ENCODE data around the gene SVEP1.

Gene SVEP1

GRCh38 chr9:110502842-110503241, 76.7 kb downstream of the SVEP1 start:
- TF ChIP-seq ZFX (IDR thresholded peaks at IDR 0.05; ENCODE audit: borderline replicate concordance): no peak
- TF ChIP-seq, protein P1, sequence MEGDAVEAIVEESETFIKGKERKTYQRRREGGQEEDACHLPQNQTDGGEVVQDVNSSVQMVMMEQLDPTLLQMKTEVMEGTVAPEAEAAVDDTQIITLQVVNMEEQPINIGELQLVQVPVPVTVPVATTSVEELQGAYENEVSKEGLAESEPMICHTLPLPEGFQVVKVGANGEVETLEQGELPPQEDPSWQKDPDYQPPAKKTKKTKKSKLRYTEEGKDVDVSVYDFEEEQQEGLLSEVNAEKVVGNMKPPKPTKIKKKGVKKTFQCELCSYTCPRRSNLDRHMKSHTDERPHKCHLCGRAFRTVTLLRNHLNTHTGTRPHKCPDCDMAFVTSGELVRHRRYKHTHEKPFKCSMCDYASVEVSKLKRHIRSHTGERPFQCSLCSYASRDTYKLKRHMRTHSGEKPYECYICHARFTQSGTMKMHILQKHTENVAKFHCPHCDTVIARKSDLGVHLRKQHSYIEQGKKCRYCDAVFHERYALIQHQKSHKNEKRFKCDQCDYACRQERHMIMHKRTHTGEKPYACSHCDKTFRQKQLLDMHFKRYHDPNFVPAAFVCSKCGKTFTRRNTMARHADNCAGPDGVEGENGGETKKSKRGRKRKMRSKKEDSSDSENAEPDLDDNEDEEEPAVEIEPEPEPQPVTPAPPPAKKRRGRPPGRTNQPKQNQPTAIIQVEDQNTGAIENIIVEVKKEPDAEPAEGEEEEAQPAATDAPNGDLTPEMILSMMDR (IDR thresholded peaks at IDR 0.05): no peak
- no peak overlapping the region for H3K27ac ChIP-seq

- TF ChIP-seq, protein P1 (IDR thresholded peaks at IDR 0.05): no peak
- no peak for TF ChIP-seq ZFX (IDR thresholded peaks at IDR 0.05; ENCODE audit: borderline replicate concordance)
- H3K27ac ChIP-seq: no peak overlapping the region
Observed at GRCh38 chr9:110499608-110500007, 79.9 kb downstream of the SVEP1 start.

GRCh38 chr9:110487196-110487595, 92.3 kb downstream of the SVEP1 start:
- TF ChIP-seq, protein P1 (IDR thresholded peaks at IDR 0.05): no peak
- TF ChIP-seq ZFX (IDR thresholded peaks at IDR 0.05; ENCODE audit: borderline replicate concordance): no peak
- no peak overlapping the region for H3K27ac ChIP-seq

DNA sequence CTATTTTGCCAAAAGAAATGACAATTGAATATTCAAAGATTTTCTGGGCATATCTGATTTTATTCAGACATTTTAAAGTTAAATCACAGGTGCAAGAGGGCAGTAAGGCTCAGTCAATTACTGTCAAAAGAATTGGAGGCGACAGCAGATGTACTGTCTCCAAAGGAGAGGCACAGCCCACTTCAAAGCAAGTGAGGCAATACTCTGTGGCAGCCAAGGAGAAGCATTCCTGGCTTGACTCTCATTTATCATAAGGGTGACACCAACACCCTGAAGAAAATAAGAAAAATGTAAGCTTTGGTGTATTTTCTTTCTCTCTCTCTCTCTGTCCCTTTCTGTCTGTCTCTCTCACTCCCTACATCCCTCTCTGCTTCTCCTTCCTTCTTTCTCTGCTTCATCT, 93.3 kb downstream of the SVEP1 start:
- TF ChIP-seq, protein P1 (IDR thresholded peaks at IDR 0.05): no peak
- TF ChIP-seq ZFX (IDR thresholded peaks at IDR 0.05; ENCODE audit: borderline replicate concordance): no peak

GRCh38 chr9:110479481-110479880, 100.1 kb downstream of the SVEP1 start:
- no peak overlapping the region for H3K27ac ChIP-seq
- TF ChIP-seq ZFX (IDR thresholded peaks at IDR 0.05; ENCODE audit: borderline replicate concordance): no peak
- TF ChIP-seq, protein P1 (IDR thresholded peaks at IDR 0.05): no peak

More for the DNA sequence above, 93.3 kb downstream of the SVEP1 start:
- no peak overlapping the region for H3K27ac ChIP-seq

DNA sequence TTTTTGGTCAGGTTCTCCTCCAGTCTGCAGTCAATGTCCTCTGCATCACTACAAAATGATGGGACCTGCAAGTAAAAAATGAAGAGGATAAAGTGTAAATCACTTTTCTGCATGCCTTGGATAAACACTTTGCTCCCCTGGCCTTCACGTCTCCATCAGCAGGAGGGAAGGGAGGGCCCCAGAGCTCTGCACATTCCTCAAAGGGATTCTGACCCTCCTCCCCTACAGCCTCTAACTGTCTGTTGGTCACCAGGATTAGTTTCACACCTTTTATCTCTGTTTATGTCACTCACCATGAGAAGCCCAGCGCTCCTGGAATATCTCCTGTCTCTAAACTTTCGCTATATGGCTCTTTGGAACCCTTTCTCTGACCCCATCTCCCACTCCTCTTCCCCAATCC, 103.3 kb downstream of the SVEP1 start:
- TF ChIP-seq ZFX (IDR thresholded peaks at IDR 0.05; ENCODE audit: borderline replicate concordance): no peak
- TF ChIP-seq, protein P1 (IDR thresholded peaks at IDR 0.05): no peak
- no peak overlapping the region for H3K27ac ChIP-seq

- no peak overlapping the region for H3K27ac ChIP-seq
- no peak for TF ChIP-seq ZFX (IDR thresholded peaks at IDR 0.05; ENCODE audit: borderline replicate concordance)
Observed at GRCh38 chr9:110472111-110472510, 107.4 kb downstream of the SVEP1 start.

DNA sequence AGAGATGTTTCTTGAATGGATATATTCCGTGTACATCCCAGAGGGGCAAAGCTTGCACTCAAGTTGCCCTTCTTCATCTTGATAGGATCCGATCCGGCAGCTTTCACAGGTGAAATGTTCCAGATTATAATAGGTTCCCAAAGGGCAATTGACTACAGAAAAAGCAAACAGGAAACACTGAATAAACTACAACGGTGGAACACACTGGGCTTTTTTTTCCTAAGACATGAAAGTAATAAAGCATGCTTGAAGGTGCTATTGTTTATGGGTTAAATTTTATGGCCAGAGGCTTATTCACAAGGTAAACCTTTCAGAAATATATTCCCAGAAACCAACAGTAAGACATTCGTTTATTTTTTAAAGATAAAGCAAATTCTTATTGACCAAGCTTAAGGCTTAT, 110.6 kb downstream of the SVEP1 start:
- H3K27ac ChIP-seq: no peak overlapping the region
- no peak for TF ChIP-seq ZFX (IDR thresholded peaks at IDR 0.05; ENCODE audit: borderline replicate concordance)
- TF ChIP-seq, protein P1 (IDR thresholded peaks at IDR 0.05): no peak

All from 22Rv1 (cell line).